HFF-Myc (cell line): Measurements from ENCODE around the gene CTTNBP2NL.

Source experiments
- DNase-seq: peaks from one replicate; pipeline ENCODE4 v3.0.0-alpha.2; 2011; ENCODE audit warnings: low read depth; ENCODE audit errors: extremely low read depth
- H3K4me3 ChIP-seq: replicated peaks from 2 replicates; pipeline ENCODE4 v1.5.1; 2011; ENCODE audit warnings: low read depth, mild to moderate bottlenecking, control low read depth, low read length
- CTCF ChIP-seq: IDR thresholded peaks from 2 replicates; pipeline ENCODE4 v1.5.1; 2012; ENCODE audit warnings: mild to moderate bottlenecking, low read depth, low read length, control low read depth; ENCODE audit errors: missing control alignments

CTTNBP2NL gene

DNA sequence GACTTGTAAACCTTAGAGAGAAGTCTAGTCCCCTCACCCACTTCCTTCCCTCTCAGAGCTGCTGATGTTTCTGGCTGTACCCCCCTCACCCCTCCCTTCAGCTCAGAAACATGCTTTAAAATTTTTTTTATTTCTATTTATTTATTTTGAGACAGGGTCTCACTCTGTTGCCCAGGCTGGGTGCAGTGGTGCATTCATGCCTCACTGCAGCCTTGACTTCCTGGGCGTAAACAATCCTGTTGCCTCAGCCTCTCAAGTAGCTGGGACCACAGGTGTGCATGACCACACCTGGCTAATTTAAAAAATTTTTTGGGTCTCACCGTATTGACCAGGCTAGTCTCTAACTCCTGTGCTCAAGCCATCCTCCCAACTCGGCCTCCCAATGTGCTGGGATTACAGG is 109.9 kb downstream of the CTTNBP2NL start:
- DNase-seq, result no peak
- no peak for TF ChIP-seq CTCF
- H3K4me3 ChIP-seq, result no peak overlapping the region

DNA sequence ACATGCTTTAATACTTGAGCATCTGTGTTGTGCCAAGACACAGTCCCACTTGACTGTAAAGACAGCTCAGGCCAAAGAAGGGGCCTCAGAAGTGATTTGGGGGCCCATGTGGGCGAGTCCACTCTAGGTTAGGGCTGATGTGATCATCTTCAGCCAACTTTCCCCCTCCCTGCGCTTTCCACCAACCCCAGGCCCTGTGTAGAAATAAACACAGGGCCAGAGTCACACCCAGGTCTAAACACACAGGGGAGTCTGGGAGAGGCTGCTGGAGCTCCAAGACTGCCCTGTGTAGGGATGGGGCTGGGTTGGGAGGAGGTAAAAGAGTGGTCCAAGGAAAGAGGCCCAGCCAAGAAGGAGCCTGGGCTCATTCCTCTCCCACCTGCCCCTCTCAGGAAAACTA is 110.3 kb downstream of the CTTNBP2NL start:
- no peak for TF ChIP-seq CTCF
- no peak for DNase-seq
- H3K4me3 ChIP-seq, result no peak overlapping the region

- DNase-seq, result no peak
- no peak for TF ChIP-seq CTCF
- no peak overlapping the region for H3K4me3 ChIP-seq
Measured at GRCh38 chr1:112506731-112507130, 110.7 kb downstream of the CTTNBP2NL start.

GRCh38 chr1:112507336-112507735 is 111.3 kb downstream of the CTTNBP2NL start:
- DNase-seq, result no peak
- no peak for TF ChIP-seq CTCF
- H3K4me3 ChIP-seq, result no peak overlapping the region

DNA sequence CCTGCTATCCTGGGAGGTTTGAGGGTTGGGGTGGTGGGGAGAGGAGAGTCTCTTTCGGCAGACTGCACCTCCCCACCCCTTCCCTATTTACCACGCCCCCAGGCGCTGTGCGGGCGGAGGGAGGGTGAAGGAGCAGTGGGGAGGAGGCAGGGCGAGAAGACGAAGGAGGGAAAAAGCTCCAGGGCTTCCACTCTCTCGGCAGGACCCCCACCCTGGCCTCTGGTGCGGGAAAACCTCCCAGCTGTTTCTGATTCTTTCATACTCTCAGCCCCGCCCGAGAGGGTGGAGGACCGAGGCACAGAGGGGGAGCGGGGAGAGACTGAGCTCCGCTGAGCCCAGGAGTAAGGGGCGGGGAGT is 111.9 kb downstream of the CTTNBP2NL start:
- DNase-seq, result no peak
- TF ChIP-seq CTCF, result no peak
- H3K4me3 ChIP-seq, result peak overlapping the region; percentile 42

DNA sequence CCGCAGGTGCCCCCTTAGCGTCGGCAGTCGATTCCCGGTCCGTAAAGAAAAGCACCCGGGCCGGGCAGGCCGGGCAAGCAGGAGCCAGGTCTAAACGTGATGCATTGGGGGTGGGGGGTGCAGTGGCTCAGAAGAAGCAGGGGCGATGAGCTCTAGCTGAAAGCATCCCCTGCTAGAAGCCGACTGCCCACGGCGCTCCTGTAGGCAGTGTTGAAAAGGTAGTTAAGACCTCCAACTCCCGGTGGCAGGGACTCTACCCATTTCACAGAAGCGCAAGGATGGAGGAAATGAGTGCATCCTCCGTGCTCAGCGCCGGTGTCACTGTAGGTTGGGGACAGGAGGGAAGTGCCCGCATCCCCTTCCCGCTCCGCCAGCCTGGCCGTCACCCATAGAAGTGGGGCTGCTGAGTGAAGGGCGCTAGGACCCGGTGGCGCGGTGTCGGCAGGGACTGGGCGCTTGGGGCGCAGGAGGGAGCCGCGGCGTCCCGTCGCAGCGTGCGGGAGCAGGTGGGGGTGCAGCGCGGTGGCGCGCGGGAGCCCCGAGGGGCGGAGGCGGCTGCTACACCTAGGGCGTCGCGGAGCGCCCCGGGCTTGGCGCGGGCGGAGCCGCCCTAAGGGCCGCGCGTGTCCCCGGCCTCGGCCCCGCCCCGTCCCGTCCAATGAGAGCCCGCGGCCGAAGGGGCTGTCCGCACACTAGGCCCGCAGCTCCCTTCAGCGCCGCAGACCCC is 112.4 kb downstream of the CTTNBP2NL start, which contains the start of gene WNT2B:
WNT2B (plus strand) TSS at position 688 of the 727 bp plus-strand sequence. CDS start 298 bp downstream, outside the sequence.
- TF ChIP-seq CTCF, result no peak
- DNase-seq, result no peak
- peak within 1 kb of the TSS; percentile 42 for H3K4me3 ChIP-seq

DNA sequence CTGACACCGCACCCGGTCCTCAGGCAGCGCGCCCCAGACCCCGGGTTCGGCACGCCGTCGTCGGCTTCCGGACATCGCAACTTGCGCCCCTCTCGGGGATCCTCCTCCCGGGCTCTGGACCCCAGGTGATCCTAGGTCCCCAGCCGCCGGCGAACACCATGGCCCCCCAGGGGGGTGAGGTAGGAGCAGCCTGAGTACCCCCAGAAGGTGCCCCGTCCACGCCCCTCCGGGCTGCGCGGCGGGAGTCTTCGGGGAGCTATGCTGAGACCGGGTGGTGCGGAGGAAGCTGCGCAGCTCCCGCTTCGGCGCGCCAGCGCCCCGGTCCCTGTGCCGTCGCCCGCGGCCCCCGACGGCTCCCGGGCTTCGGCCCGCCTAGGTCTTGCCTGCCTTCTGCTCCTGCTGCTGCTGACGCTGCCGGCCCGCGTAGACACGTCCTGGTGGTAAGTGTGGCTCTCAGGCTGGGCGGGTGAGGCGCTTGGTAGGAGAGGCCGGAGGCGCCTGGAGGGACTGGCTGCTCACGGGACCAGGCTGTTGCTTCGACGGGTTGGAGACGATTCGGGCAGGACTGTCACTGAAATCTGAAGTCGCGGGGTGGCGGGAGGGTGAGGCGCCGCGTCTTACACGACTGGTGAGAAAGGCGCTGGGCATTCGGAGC is 113.1 kb downstream of the CTTNBP2NL start:
- no peak for DNase-seq
- TF ChIP-seq CTCF, result no peak
- peak overlapping the region; percentile 42 for H3K4me3 ChIP-seq
